HL-60 (cell line): Measurements from ENCODE around the gene EXOC1.

Experiments
- CTCF ChIP-seq: IDR thresholded peaks from one replicate; pipeline ENCODE4 v1.5.1; 2011; ENCODE audit warnings: low read length, control low read depth, inconsistent platforms; ENCODE audit not compliant: insufficient read depth
- POLR2AphosphoS5 ChIP-seq: IDR thresholded peaks from 2 replicates; pipeline ENCODE4 v1.6.1; 2012; ENCODE audit warnings: low read depth

- TF ChIP-seq CTCF (no peak), POLR2AphosphoS5 (no peak)
Observed at GRCh38 chr4:55941881-55942396, 88.5 kb downstream of the EXOC1 start.
